ENCODE results near the gene NOP9. TPM values are rescaled to one million over a fixed set of nuclear protein-coding genes. Genes with fewer than 3 reads are reported as not detected.

NOP9 gene
- total and polyA plus RNA-seq, 4 experiments from 2014 or later, result 0.83 to 28.1 (median 12.3) TPM

GRCh38 chr14:24296341-24297157, 3.1 kb upstream of the NOP9 start:
- Histone ChIP-seq H3K27me3 (ENCODE audit: insufficient read depth, low read length) (no peaks in the 10 kb centered on the region), H3K36me3 (ENCODE audit: insufficient read depth, low read length) (peaks cover 32% of the 10 kb centered on the region), H3K4me1 (ENCODE audit: insufficient read depth, low read length) (peaks cover 42% of the 10 kb centered on the region), H3K27ac (ENCODE audit: low read depth, low read length) (peak overlapping the region; percentile 68), H3K9me3 (ENCODE audit: control insufficient read depth in 1 of 2, low read length in 2 of 2) (no peaks in the 10 kb centered on the region), H3K4me3 (ENCODE audit: low read length in 2 of 2) (no peak overlapping the region)
- POLR2A ChIA-PET (ENCODE audit: partially characterized antibody), result interaction anchor here (0.6 to 7.1 kb wide), 17 partner anchors 10 to 136 kb away, joined by 3 to 136 read pairs (median 4); partner anchors contain the start of genes CBLN3, CHMP4A, GMPR2 and IRF9
- intact Hi-C loops (cut with micrococcal nuclease), result loop anchor here (1.0 to 2.0 kb wide), 5 partner anchors 25 to 282 kb away; partner anchors contain the start of genes MDP1 and RABGGTA
- H3K36me3 Mint-ChIP-seq, result peaks cover 34 to 47% of the 10 kb centered on the region in 2 donors
- peak overlapping the region in 3 of 8 donors; percentile 12 to 66 (median 58) for H3K4me3 Mint-ChIP-seq
- peak overlapping the region; percentile 71 to 96 (median 90) for H3K27ac Mint-ChIP-seq
- CTCF ChIA-PET (ENCODE audit: partially characterized antibody), result interaction anchor here (0.6 to 18.5 kb wide), 23 partner anchors 13 to 239 kb away, joined by 3 to 556 read pairs (median 7); partner anchors contain the start of genes CHMP4A, CIDEB, LTB4R and LTB4R2
- H3K9me3 Mint-ChIP-seq, result peaks cover 0 to 6% (median 0%) of the 10 kb centered on the region in 8 donors
- H3K4me1 Mint-ChIP-seq, result peaks cover 30 to 51% (median 42%) of the 10 kb centered on the region in 4 donors
- DNase-seq, result peak; percentile 72 to 88 (median 76)
- H3K27me3 Mint-ChIP-seq, result no peaks in the 10 kb centered on the region

GRCh38 chr14:24297190-24297964, 2.3 kb upstream of the NOP9 start:
- H3K27ac ChIP-seq (ENCODE audit: low read depth, low read length), result peak overlapping the region; percentile 68
- Mint-ChIP-seq H3K36me3 (peaks cover 34 to 48% of the 10 kb centered on the region in 2 donors), H3K27ac (peak overlapping the region; percentile 71 to 96 (median 89)), H3K9me3 (peaks cover 0 to 6% (median 0%) of the 10 kb centered on the region in 8 donors), H3K4me1 (peaks cover 30 to 59% (median 47%) of the 10 kb centered on the region in 4 donors), H3K4me3 (peak overlapping the region in 6 of 8 donors; percentile 6 to 66 (median 40)), H3K27me3 (no peaks in the 10 kb centered on the region)
- ChIA-PET POLR2A (ENCODE audit: partially characterized antibody) (interaction anchor here (0.6 to 7.1 kb wide), 16 partner anchors 10 to 137 kb away, joined by 3 to 136 read pairs (median 4); partner anchors contain the start of genes CBLN3, CHMP4A, GMPR2 and IRF9), CTCF (ENCODE audit: partially characterized antibody) (interaction anchor here (0.8 to 18.5 kb wide), 25 partner anchors 13 to 240 kb away, joined by 3 to 556 read pairs (median 5); partner anchors contain the start of genes CHMP4A, CIDEB, LTB4R and LTB4R2)
- DNase-seq, result no peak
- H3K27me3 ChIP-seq (ENCODE audit: insufficient read depth, low read length), result no peaks in the 10 kb centered on the region
- H3K4me3 ChIP-seq (ENCODE audit: low read length in 2 of 2), result no peak overlapping the region
- intact Hi-C loops (cut with micrococcal nuclease), result loop anchor here (1.0 to 2.0 kb wide), 5 partner anchors 26 to 283 kb away; partner anchors contain the start of genes MDP1 and RABGGTA
- no peaks in the 10 kb centered on the region for H3K9me3 ChIP-seq (ENCODE audit: control insufficient read depth in 1 of 2, low read length in 2 of 2)
- H3K36me3 ChIP-seq (ENCODE audit: insufficient read depth, low read length), result peaks cover 32% of the 10 kb centered on the region
- peaks cover 42% of the 10 kb centered on the region for H3K4me1 ChIP-seq (ENCODE audit: insufficient read depth, low read length)

- Mint-ChIP-seq H3K4me3 (peak overlapping the region; percentile 91 to 99 (median 94)), H3K27me3 (no peaks in the 10 kb centered on the region), H3K4me1 (peaks cover 30 to 66% (median 51%) of the 10 kb centered on the region in 4 donors), H3K36me3 (peaks cover 36 to 55% of the 10 kb centered on the region in 2 donors), H3K27ac (peak overlapping the region; percentile 96 to 99 (median 98)), H3K9me3 (peaks cover 0 to 6% (median 0%) of the 10 kb centered on the region in 8 donors)
- no peaks in the 10 kb centered on the region for H3K9me3 ChIP-seq (ENCODE audit: control insufficient read depth in 1 of 2, low read length in 2 of 2)
- H3K4me1 ChIP-seq (ENCODE audit: insufficient read depth, low read length), result peaks cover 42% of the 10 kb centered on the region
- H3K4me3 ChIP-seq (ENCODE audit: low read length in 2 of 2), result peak overlapping the region; percentile 77 to 85
- ChIA-PET CTCF (ENCODE audit: partially characterized antibody) (interaction anchor here (1.3 to 18.5 kb wide), 8 partner anchors 11 to 138 kb away, joined by 3 to 556 read pairs (median 26); partner anchors contain the start of genes CIDEB, IRF9, LTB4R and LTB4R2), POLR2A (ENCODE audit: partially characterized antibody) (interaction anchor here (0.6 to 7.1 kb wide), 15 partner anchors 12 to 153 kb away, joined by 3 to 136 read pairs (median 8); partner anchors contain the start of genes CBLN3, CHMP4A, CIDEB and GMPR2)
- H3K27me3 ChIP-seq (ENCODE audit: insufficient read depth, low read length), result no peaks in the 10 kb centered on the region
- peak overlapping the region; percentile 87 for H3K27ac ChIP-seq (ENCODE audit: low read depth, low read length)
- intact Hi-C loops (cut with micrococcal nuclease), result loop anchor here (1.0 kb wide), 3 partner anchors 11 to 185 kb away; partner anchors contain the start of genes DCAF11, LTB4R2 and NRL
- peak in 1 of 5 donors; percentile 63 for DNase-seq
- peaks cover 41% of the 10 kb centered on the region for H3K36me3 ChIP-seq (ENCODE audit: insufficient read depth, low read length)
Measured at GRCh38 chr14:24298892-24299254, 777 bp upstream of the NOP9 start.

- no peaks in the 10 kb centered on the region for H3K27me3 ChIP-seq (ENCODE audit: insufficient read depth, low read length)
- H3K36me3 Mint-ChIP-seq, result peaks cover 41 to 63% of the 10 kb centered on the region in 2 donors
- H3K4me3 Mint-ChIP-seq, result peak overlapping the region; percentile 91 to 99 (median 94)
- peak overlapping the region; percentile 96 to 99 (median 98) for H3K27ac Mint-ChIP-seq
- H3K9me3 Mint-ChIP-seq, result peaks cover 0 to 6% (median 0%) of the 10 kb centered on the region in 8 donors
- peak overlapping the region; percentile 87 for H3K27ac ChIP-seq (ENCODE audit: low read depth, low read length)
- H3K36me3 ChIP-seq (ENCODE audit: insufficient read depth, low read length), result peaks cover 52% of the 10 kb centered on the region
- H3K9me3 ChIP-seq (ENCODE audit: control insufficient read depth in 1 of 2, low read length in 2 of 2), result no peaks in the 10 kb centered on the region
- CTCF ChIA-PET (ENCODE audit: partially characterized antibody), result interaction anchor here (0.8 to 18.5 kb wide), 12 partner anchors 9 to 131 kb away, joined by 3 to 556 read pairs (median 6); partner anchors contain the start of genes CHMP4A, CIDEB, LTB4R and LTB4R2
- POLR2A ChIA-PET (ENCODE audit: partially characterized antibody), result interaction anchor here (0.7 to 7.1 kb wide), 23 partner anchors 10 to 207 kb away, joined by 3 to 136 read pairs (median 5); partner anchors contain the start of genes CBLN3, CHMP4A, CIDEB and DCAF11
- H3K4me3 ChIP-seq (ENCODE audit: low read length in 2 of 2), result peak overlapping the region; percentile 77 to 85
- H3K4me1 Mint-ChIP-seq, result peaks cover 33 to 71% (median 50%) of the 10 kb centered on the region in 4 donors
- no peak for DNase-seq
- intact Hi-C loops (cut with micrococcal nuclease), result no loop called here
- no peaks in the 10 kb centered on the region for H3K27me3 Mint-ChIP-seq
- peaks cover 42% of the 10 kb centered on the region for H3K4me1 ChIP-seq (ENCODE audit: insufficient read depth, low read length)
Measured at GRCh38 chr14:24300326-24300980, 803 bp downstream of the NOP9 start.

GRCh38 chr14:24304019-24304387, 4.4 kb downstream of the NOP9 start:
- CTCF ChIA-PET (ENCODE audit: partially characterized antibody), result interaction anchor here (1.3 to 18.5 kb wide), 5 partner anchors 6 to 128 kb away, joined by 3 to 556 read pairs (median 10); partner anchors contain the start of genes CIDEB, LTB4R, LTB4R2 and TINF2
- peaks cover 25 to 70% (median 43%) of the 10 kb centered on the region in 4 donors for H3K4me1 Mint-ChIP-seq
- no peaks in the 10 kb centered on the region for H3K27me3 Mint-ChIP-seq
- Histone ChIP-seq H3K9me3 (ENCODE audit: control insufficient read depth in 1 of 2, low read length in 2 of 2) (no peaks in the 10 kb centered on the region), H3K4me3 (ENCODE audit: low read length in 2 of 2) (no peak overlapping the region), H3K27ac (ENCODE audit: low read depth, low read length) (no peak overlapping the region), H3K36me3 (ENCODE audit: insufficient read depth, low read length) (peaks cover 63% of the 10 kb centered on the region), H3K4me1 (ENCODE audit: insufficient read depth, low read length) (peaks cover 29% of the 10 kb centered on the region), H3K27me3 (ENCODE audit: insufficient read depth, low read length) (no peaks in the 10 kb centered on the region)
- DNase-seq, result no peak
- peaks cover 0 to 6% (median 0%) of the 10 kb centered on the region in 8 donors for H3K9me3 Mint-ChIP-seq
- POLR2A ChIA-PET (ENCODE audit: partially characterized antibody), result interaction anchor here (0.8 to 1.6 kb wide), 5 partner anchors 9 to 143 kb away, joined by 3 to 5 read pairs (median 3); partner anchors contain the start of genes IRF9 and TINF2
- H3K4me3 Mint-ChIP-seq, result peak overlapping the region in 1 of 8 donors; percentile 54
- H3K36me3 Mint-ChIP-seq, result peaks cover 52 to 76% of the 10 kb centered on the region in 2 donors
- H3K27ac Mint-ChIP-seq, result peak overlapping the region in 1 of 7 donors; percentile 57
- intact Hi-C loops (cut with micrococcal nuclease), result no loop called here

All from CD4-positive, alpha-beta memory T cell (primary cell).